Lower leg skin (tissue), 3 donors: ENCODE measurements around the gene RPL29.

Experiments
- CTCF ChIP-seq, 3 donors: fragments of 450-650 bp; IDR thresholded peaks; one replicate each; pipeline ENCODE4 v1.5.1; 2016; ENCODE audit warnings: antibody characterized with exemption in 3 of 3, mild to moderate bottlenecking in 3 of 3, moderate library complexity in 2 of 3
- POLR2A ChIP-seq, 2 donors: fragments of 450-650 bp; IDR thresholded peaks; one replicate each; pipeline ENCODE4 v1.6.1; 2016 to 2017; ENCODE audit warnings: antibody characterized with exemption in 2 of 2, mild to moderate bottlenecking in 1 of 2, moderate library complexity in 1 of 2

- TF ChIP-seq CTCF (IDR thresholded peaks at IDR 0.05) = no peak
- no peak for TF ChIP-seq POLR2A (IDR thresholded peaks at IDR 0.05)
Observed at GRCh38 chr3:52034651-52035050, 39.0 kb upstream of the RPL29 start.
